ENCODE measurements around the gene HAUS7.

The HAUS7 gene

DNA sequence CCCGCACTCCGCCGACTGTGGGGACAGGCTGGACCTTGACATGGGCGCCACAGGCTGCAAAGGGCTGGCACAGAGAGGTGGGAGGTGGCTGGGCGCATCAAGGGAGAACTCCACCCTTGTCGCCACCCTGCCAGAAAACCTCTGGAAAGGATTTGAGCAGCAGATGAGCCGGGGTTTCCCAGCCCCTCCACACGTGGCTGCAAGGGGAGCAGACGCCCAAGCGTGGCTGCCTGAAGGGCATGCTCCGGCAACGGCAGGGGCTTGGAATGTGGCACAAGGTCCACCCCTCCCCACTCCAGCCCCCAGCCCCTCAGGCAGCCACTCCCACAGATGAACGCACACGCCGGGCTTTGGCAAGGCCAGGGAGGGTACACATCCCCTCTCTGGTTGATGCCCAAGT, 29.0 kb upstream of the HAUS7 start:
- no peak for DNase-seq (ENCODE audit: low spot score)

DNA sequence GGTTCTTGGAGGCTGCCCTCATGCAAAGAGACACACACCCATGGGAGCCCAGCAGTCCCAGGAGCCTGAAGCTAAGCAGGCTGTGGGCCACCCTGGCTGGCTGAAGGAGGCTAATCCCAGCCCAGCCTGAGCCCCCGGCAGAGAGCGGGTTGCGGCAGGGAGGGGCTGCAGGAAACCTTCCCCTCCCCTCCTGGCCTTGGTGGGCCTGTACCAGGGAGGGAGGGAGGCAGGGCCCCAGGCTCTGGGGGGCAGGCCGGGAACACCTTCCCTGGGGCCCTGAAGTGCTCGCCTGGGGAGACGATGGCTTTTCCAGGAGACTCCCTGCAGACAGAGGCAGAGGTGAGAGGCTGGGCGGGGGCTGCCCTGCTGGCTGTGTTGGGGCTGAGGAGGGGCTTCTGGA, 28.1 kb upstream of the HAUS7 start:
- DNase-seq (ENCODE audit: low spot score) = no peak

DNA sequence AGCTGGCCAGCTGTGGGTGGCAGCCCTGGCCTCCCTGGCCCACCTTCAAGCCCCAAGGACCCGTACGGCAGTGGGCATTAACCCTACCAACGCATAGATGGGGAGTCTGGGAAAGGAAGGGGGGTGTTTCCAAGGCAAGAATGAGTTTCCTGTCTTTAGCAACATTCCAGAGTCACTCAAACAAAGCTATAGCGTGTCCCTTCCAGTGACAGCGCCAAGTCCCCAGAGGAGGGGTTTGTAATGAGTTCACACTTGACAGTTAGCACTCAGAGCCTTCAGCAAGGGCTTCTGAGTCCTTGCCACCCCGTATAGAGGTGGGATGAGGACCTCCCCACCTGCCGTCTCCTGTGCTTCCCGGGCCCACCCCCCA, 26.2 kb upstream of the HAUS7 start:
- DNase-seq (ENCODE audit: low spot score) = no peak

DNA sequence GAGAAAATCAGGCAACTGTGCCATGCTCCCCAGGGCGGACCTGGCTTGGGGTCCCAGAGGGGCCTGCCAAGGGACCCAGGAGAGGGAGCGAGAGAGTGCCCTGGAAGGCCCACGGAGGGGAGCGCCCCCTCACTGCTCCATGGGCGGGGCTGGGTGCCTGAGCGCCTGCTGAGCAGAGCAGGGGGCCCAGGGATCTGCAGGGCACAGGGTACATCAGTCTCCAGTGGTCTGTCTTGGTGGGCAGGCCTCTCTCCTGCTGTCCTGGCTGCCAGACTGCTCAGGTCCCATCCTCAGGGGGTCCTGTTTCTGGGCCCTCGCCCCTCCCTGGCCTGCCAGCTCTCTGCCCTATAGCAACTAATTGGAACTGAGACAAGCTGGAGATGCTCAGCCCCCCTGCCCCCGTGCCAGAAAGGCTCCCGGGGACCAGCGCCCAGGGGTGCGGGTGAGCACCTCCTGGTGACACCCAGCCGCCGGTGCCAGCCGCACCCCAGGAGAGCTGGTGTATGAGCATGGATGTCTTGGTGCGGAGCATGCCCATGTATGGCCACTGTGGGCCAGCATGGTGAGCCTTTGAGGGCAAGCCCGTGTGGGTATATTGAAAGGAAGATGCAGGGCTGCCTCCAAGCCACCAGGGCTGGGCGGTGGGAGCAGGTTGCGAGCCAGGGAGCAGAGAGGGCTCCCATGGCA, 25.7 kb upstream of the HAUS7 start:
- DNase-seq (ENCODE audit: low spot score) = no peak

DNA sequence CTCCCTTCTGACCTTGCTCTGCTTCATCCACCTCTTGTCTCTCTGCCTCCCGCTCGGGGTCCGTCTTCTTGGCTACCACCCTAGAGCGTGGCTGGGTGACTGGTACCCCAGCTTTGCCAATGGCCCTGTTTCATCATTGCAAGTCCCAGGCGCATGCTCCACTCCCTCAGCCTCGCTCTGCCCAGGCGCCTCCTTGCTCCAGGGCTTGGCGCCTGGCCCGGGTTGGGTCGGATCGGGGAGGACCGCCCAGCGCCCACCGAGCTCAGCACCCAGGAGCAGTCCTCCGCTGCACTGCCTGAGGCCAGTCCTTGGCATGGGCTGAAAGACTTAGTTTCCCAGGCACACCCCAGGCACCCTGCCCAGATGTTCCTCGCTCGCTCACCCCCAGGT, 25.0 kb upstream of the HAUS7 start:
- DNase-seq (ENCODE audit: low spot score) = no peak

DNA sequence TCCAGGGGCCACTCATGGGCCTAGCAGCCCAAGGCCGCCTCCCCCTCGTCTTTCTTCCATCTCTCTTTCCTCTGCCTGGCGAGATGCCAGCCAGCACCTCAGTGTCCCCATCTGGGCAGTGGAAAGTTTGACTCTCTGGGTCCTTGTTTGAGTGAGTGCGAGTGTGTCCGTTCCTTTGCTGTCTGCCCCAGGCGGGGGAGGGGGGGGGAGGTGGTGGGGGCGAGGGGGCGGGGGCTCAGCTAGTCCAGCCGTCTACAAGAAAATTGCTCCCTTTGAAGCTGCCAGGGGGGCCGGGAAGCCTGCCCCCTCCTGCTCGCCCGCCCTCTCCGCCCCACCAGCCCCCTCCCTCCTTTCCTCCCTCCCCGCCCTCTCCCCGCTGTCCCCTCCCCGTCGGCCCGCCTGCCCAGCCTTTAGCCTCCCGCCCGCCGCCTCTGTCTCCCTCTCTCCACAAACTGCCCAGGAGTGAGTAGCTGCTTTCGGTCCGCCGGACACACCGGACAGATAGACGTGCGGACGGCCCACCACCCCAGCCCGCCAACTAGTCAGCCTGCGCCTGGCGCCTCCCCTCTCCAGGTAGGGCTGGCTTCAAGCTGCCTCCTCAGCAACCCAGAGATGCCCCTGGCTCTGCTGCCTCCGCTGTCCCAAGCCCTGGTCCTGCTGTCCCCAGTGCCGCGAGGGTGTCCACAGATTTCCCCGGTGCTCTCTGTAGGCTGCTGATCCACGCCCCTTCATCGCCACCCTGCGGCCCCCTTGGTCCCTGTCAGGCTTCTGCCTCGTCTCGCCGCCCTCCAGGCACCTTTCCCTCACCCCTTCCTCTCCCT, 24.4 kb upstream of the HAUS7 start, which contains the start of gene BGN:
TSS of gene BGN (plus strand) at position 440 of the 821 bp plus-strand sequence. CDS start 9,652 bp downstream, outside the sequence.
- no peak for DNase-seq (ENCODE audit: low spot score)

DNA sequence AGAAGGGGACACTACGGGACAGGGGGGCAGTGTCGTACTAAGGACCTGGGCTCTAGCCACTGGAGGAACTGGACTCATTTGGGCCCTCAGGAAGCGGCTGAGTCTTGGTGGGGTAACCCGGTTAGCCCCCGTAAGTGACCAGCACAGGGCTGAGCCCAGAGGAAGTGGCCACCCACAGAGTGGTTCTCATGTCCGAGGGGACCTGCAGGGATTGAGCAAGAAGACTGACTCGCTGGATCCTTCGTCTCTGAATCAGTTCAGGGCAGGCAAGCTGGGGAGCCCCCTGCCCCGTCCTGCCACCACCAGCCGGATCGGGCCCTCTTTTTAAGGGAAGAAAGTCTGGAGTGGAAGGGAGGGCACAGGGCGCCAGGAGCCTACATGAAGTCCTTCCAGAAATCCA, 23.7 kb upstream of the HAUS7 start:
- no peak for DNase-seq (ENCODE audit: low spot score)

DNA sequence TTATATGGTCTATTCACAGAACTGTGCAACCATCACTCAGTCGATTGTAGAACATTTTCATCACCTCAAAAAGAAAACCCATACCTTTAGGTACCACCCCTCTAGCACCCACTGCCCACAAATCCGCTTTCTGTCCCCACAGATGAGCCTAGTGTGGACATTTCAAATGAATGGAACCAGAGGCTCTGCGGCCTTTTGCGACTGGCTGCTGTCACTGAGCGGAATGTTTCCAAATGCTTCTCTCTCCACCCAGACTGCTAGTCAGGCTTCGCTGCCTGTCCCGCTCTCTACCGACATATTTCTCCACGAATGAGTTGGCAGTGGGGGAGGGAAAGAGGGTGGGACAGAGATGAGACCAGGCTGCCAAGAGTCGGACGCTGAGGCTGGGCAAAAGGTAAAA, 22.7 kb upstream of the HAUS7 start:
- DNase-seq (ENCODE audit: low spot score) = no peak

DNA sequence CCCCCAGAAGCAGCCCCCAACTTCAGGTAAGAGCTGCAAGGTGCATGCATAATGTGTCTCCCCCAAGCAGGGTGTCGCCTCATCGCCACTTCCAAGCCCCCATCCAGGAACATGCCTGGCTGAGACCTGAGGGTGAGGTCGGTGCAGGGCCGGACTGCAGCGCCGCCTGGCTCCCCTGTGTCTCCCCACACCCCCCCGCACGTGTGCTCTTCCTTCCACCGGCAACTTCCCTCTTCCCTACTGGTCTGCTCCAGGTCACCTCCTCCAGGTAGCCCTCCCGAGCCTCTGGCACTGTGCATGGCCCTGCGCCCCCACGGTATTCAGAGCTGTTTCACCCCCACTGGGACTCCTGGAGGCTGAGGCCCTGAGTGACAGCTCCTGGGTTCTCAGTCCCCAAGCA, 22.2 kb upstream of the HAUS7 start:
- DNase-seq (ENCODE audit: low spot score) = no peak

DNA sequence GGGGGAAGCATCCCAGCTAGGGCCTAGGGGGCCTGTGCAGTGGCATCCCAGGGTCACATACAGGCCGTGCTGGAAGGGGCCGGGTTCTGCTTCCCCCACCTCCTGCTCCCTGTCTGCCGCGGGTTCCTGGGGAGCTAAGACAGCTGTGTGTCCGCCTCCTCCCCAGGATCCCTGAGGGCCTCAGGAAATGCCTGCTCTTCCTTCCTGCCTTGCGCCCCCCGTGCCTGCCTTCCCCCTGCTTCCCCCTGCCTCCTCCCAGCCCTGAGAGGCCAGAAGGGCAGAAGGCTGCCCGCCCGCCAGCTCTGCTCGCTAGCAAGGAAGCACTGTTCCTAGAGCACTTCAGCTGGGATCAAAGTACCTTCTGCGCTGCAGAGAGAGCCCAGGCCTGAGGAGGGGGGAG, 21.5 kb upstream of the HAUS7 start:
- no peak for DNase-seq (ENCODE audit: low spot score)

DNA sequence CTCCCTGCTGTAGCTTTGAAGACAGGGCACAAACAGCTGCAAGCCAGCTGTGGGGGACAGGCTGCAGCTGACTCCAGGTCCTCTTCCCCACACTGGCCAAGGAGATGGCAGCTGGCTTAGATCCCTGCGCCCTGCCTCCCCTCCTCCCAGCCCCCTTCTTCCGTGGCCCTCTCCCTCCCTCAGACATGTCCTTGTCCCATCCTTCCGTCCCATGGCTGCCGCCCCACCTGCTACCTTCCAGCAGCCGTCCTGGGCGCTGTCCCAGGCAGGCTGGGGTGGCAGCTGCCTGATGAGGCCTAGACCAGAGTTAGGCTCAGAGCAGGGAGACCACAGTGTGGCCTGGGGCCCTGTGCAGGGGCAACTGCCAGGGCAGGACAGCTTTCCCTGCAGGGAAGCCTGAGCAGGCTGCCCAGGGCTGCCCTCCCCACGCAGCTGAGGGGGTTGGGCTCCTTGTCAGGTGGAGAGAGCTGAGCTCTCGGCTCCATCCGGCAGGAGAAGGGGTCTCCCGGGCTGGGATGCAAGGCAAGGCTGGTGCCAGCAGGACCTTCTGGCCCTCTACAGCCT, 21.1 kb upstream of the HAUS7 start:
- DNase-seq (ENCODE audit: low spot score) = no peak

DNA sequence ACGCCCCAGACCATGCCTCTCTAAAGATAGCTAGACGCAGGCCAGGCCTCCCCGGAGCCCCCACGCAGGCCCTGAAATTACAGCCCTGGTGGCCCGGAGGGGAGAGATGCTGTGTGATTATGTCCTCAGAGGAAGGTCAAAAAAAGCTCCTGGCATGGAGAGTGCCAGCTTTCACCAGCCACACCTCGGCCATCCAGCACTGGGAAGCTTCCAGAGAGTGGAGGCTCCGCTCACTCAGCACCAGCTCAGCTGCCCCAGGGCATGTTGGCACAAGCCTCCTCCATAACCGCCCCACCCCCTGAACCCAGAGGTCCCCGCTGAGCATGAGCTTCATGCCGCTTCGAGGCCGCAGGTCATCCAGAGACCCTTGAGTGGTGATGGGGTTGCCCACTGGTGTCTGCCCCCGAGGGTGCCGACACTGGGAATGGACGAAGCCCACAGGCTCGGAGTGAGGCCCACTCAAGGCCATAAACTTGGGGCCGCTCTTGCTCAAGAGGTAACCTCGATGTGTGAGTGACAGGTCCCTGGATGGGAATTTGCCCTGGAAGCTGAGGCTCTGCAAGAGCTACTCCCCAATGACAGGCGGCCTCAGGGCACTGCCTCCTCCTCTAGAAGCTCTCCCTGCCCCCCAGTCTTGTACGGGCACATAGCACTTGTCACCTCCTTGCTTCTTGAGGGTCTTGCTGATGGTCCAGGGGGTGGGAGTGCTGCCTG, 20.0 kb upstream of the HAUS7 start:
- no peak for DNase-seq (ENCODE audit: low spot score)

DNA sequence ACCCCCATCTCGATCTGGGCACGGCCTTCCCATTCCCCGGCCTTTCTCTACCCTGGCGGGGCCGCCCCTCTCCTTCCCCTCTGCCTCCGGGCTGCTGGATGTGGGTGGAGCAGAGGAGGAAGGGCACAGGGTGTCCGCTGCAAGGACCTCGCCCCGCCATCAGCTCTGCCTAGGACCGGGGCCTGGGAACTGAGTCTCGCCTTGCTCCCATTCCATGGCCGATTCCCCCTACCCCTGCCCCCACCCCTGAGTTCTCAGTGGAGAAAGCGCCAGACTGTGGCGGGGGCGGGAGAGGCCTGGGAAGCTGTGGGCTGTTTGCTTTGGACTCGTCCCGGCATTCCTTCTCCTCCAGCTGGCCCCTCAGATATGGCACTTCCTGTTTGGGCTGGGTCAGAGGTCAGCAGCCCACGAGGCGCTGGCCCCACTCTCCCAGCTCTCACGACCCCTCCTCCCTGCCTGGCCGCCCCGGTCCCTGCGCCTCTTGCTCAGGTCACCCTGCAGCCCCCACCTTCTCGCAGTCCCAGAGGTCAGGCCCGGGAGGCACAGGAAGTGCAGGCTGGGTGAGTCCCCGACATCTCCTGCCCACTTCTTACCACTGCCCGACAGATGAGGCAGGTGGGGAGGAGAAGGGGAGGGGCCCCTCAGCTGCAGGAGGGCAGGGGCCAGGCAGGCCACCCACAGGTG, 18.0 kb upstream of the HAUS7 start:
- DNase-seq (ENCODE audit: low spot score) = no peak

DNA sequence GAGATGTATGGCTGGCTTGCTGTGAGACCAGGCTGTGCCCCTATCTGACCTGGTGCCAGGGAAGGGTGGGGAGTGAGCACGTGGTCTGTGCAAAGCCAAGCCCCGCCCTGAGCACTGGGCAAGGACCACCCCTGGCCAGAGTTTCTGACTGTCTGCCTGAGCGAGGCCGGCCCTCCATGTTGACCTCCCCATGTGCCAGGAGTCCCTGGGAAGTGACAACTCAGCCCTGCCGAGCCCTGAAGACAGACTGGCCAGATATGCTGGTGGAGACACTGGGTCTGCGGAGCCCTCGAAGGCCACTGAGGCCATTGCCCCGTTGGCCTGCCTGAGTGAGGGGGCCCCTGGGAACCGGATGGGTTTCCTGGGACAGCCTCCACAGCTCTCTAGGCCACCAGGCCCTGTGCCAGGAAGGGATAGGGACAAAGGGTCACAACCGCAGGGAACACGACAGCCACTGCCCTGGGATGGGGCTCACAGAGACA, 17.3 kb upstream of the HAUS7 start:
- no peak for DNase-seq (ENCODE audit: low spot score)

DNA sequence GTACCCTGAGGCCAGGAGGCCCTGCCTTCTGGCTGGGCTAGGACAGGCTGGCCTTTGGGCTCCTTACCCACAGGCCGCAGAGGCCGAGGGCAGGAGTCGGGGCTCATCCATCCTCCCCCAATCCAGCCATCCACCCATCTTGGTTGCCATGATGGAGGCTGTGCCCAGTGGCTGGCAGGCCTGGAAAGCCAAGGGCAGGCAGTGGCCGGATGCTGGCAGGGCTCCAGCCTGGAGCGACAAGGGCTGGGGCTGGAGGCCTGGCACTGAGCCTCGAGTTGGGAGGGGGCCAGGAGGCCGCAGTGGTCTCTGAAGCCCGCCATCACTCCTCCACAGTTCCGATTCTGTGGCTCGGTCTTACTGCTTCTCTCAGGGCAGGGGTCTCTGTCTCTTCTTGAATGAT, 15.8 kb upstream of the HAUS7 start:
- DNase-seq (ENCODE audit: low spot score) = no peak

DNA sequence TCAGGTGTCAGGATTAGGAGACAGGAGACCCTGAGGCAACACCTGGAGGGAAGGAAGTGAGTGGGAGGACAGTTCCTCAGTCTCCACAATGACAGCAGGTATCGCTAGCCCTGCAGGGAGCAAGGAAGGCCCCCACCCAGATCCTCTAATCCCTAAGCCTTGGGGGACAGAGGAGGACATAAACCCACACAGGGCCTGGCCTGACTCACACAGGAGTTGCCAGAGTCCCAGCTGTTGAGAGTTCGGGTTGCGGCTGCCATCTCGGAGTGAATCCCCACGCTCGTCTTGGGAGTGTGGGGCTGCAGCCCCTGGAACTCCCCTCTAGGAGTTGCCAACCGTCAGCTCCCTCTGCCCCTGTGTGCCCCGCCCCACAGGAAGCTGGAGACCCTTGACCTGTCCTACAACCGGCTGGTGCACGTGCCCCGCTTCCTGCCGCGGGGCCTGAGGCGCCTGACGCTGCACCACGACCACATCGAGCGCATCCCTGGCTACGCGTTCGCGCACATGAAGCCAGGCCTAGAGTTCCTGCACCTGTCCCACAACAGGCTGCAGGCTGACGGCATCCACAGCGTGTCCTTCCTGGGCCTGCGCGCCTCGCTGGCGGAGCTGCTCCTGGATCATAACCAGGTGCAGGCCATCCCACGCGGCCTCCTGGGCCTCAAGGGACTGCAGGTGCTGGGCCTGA, 15.2 kb upstream of the HAUS7 start:
- DNase-seq (ENCODE audit: low spot score) = no peak

DNA sequence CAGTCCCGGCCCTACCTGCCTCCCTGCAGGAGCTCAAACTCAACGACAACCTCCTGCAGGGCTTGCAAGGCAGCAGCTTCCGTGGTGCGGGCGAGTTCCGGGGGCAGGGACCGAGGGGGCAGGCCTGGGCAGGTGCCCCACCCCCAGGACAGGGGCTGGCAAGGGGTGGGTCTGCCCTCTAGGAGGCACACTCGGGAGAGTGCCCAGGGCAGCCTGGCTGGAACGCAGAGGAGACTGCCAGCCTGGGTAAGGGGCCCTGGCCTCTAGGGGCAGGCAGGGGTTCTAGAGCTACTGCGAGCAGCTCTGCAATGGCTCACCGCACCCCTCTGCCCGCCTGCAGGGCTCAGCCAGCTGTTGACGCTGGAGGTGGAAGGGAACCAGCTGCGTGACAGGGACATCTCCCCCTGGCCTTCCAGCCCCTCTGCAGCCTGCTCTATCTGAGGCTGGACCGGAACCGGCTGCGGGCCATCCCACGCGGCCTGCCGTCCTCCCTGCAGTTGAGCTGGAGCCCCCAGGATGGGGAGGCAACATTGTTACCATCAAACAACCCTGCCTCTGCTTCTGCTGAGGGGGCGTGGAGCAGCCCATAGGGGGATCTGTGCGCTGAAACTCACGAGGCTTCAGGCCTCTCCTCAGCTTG, 12.1 kb upstream of the HAUS7 start:
- DNase-seq (ENCODE audit: low spot score) = no peak

DNA sequence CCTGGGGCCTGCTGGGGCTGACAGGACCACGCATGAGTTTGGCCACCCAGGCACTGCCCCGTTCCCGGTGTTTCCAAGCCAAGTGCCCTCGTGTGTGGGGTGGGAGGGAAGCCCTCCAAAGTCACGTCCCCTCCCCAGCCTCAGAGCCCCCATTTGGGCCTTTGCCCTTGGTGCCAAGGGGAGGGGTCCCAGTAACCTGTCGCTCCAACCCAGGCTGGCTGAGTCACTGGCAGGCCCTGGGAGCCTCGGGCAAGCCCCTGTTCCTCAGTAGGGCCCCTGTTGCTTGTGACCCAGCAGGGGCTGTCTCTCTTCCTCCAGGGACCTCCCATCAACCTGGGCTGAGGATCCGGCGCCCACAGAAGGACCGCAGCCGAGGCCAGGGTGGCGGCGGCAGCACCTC, 10.7 kb upstream of the HAUS7 start:
- no peak for DNase-seq (ENCODE audit: low spot score)

DNA sequence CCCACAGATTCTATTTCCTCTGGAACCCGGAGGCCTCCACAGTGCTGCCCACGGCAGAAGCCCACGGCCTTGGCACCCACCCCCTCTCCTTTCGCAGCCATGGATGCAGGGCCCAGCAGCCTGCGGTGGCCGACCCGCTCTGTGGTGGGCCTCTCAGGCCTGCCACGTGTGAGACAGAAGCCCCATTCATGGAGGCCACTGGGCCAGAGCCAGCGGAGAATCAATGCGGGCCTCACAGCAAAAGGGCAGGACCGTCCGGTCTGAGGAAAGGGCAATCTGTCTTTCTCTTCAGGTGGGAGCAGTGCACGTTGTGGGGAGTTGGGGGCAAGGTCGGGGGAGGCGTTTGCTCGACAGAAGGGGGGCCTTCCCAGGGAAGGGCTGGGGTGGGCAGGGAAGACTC, 8.4 kb upstream of the HAUS7 start:
- DNase-seq (ENCODE audit: low spot score) = no peak

DNA sequence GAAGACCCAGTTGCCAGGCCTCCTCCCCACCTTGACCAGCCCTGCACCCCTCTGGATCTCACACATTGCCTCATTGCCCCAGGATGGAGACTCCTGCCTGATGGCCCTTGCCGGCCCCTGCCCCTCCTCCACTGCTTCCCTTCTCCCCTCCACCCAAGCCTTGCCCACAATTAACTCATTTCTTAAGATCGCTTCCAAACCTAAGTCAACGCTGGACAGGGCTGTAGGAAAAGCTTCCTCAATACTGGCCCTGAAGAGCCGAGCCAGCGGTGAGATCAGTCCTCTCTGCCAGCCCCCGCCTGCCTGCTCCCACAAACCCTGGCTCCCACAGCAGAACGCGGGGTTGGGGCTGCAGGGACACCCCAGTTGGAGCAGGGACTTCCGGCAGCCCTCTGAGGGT, 7.5 kb upstream of the HAUS7 start:
- DNase-seq (ENCODE audit: low spot score) = no peak

DNA sequence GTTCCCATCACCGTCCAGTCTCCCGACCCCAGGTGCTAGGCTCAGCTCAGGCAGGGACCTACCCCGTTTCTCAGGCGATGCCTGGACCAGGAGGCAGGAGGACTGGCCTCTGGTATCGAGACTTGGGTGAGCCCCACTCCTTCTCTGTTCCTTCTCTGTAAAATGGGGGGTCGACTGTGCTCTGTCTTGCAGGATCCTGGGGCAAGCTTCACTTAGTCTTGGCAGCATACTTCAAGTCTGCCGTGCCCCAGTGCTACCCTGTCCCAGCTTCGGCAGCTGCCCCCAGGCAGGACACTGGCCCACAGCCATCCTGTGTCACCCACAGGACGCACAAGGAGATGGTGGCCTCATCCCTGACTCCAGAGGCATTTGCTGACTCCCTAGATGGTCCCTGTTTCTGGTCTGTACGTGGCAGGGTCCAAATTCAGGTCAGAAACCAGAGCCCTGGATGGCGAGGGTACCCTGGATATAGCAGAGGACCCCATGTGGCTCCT, 7.0 kb upstream of the HAUS7 start:
- DNase-seq (ENCODE audit: low spot score) = no peak
